AML-193 (cell line): ENCODE results near the gene UVRAG.
"Not testable (repeated sequence)": the region's sequence is repeated elsewhere in the genome, so short reads cannot be mapped to it uniquely, and the experiment has no call there.

Experiments
- DNase-seq, 2 experiments: peaks; one replicate each; lab custom pipeline; 2025; lab: John Stamatoyannopoulos, UW

The UVRAG gene

DNA sequence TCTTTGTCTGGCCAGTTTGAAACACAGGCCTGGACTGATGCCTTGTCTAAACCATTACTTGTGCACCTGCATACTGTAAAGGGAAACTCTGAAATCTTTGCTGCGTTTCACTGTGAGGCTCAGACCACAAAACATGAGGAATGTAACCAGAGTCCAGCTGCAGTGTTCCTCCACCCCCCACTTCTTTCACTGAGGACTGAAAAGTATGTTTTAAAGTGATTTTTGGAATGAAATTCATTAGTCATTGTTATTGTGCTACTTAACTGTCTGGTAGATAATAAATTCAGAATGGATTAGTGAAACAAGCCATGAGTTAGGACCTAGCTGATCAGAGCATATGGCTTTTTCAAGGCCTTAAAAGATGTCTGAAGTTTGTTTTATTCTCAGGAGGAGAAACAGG lies 210.1 kb downstream of the UVRAG start:
- no peak for DNase-seq

DNA sequence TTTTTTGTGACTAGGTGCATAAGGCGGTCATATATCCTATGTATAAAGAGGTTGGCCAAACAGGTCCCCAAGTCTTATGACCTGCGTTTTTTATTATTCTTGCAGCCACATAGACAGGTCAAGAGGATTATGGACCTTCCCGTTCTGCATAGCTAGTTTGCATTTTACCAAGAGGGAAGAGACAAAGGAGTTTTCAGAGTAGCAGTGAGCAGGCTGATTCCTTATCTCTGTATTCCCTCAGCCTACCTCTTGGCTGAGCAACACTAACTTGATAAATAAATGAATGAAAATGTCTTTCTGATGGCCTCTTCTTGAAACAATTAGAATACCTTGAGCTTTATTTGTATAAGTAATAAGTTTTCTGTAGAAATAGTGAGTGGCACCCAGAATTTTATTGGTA lies 210.8 kb downstream of the UVRAG start:
- DNase-seq: no peak

- no peak for DNase-seq
These were observed 211.3 kb downstream of the UVRAG start for GRCh38 chr11:76026281-76026680.

DNA sequence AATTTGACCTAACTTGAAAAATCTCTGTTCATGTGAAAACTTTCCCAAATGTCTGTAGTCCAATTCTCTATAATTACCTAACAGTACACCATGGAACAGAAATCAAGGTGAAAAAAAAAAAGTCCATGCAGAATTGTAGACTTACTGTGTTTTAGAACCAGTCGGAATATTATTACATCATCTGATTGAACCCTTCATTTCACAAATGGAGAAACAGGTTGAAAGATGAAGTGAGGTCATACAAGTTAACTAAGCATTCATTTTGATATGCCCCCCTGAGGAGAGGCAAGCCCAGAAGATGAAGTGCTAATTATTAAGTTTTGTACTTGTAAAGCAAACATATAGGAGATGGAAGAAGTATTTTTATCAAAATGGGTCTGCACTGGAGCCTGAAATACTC lies 211.9 kb downstream of the UVRAG start:
- no peak for DNase-seq

DNA sequence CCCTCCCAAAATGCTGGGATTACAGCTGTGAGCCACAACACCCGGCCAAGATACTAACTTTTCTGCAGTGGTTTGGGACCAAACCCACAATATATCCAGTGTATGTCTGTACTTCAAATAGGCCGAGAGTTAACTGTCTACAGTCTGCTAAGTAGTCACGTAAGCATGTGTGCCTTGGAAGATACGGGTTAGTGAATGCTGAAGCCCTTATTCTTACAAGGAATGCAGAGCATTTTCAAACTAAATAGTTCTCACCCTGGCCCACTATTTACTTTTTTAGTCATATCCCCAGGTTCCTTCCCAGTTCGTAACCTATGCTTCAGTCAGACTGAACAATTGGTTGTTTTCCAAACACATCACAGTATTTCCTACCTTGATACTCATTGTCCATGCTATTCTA lies 215.3 kb downstream of the UVRAG start:
- no peak for DNase-seq

DNA sequence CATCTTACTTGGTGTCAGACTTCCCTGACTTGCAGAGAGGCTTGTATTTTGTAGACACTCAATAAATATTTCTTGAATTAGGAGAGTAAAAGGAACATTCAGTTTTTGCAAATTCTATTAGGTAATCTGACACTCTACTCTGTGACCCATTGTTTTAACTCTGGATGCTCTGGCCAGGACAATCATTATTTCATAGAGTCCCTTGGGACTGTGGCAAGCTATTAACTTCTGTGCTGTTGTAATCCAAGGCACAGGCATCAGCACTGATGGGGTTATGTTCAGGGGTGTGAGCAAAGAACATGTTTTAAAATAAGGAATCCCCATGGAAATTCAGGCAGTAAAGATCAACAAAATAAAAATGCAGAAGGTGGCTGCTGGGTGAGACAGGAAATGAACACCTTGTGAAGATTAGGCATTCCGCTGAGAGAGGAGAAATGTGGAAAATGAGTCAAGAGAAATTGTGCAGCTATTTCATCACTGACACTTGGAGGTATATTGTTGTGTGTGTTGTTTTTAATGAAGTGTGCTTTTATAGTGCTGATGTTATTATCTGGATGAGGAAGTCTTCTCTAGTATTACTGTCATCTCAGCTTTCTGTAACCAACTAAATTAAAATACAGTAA lies 216.1 kb downstream of the UVRAG start:
- no peak for DNase-seq

DNA sequence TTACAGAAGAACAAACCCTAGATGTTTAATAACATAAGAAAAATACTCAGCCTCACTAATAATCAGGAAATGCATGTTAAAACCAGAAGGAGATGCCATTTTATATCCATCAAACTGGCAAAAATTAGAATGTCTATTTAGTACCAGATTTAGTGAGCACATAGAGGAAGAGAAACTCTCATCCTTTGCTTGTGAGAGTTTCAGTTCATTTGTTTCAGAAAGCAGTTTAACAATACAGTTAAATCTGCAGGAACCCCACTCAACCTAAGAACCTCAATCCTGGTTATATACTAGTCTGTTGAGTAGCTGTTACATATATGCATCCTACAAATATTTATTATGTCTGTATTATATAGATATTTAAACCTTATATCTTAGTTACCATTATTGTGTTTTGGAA lies 218.7 kb downstream of the UVRAG start:
- DNase-seq: no peak

- no peak for DNase-seq
These were observed 220.0 kb downstream of the UVRAG start for GRCh38 chr11:76035020-76035419.

GRCh38 chr11:76038608-76039007 lies 223.6 kb downstream of the UVRAG start:
- no peak for DNase-seq

DNA sequence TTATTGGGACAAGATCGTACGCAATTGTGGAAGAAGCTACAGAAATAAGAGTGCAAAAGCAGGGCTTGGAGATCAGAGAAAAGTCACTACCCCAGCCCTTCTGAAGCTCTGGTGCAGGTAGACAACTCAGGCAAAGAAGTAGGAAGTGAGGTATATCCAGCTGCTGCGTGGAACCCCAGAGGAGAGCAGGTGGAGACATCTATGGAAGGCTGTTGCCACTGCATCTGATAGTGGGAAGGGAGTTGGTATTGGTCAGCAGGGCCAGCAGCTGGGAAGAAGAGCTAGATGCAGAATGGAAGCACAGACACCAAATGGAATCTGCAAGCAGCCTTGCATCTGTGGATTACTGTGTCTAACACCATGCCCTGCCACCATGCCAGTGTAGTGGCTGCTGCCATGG lies 226.2 kb downstream of the UVRAG start:
- no peak for DNase-seq

DNA sequence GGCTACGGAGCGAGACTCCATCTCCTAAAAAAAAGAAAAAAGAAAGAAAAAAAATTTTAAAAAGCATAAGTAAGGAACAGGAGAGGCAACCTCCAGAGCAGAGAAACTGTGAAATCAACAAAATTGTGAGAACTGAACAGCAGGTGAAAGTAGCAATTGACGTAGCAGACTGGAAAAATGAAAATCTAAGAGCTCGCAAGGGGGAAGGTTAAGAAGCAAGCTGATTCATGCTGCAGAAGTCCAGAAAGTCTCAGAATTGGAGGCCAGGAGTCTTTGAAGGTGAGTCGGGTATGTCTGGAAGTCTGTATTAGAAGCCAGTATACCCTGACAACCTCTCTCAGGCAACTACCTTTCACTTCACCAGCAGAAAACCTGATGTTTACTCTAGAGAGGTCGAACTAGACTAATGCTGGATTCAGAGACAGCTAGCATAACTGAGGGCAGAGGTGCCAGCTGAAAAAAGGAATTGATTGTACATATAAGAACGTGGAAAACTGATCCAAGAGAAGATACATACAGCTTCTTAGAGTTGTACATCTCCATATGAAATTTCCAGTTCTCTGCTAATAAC lies 229.8 kb downstream of the UVRAG start:
- no peak for DNase-seq

GRCh38 chr11:76047231-76047630 lies 232.2 kb downstream of the UVRAG start:
- DNase-seq: no peak

DNA sequence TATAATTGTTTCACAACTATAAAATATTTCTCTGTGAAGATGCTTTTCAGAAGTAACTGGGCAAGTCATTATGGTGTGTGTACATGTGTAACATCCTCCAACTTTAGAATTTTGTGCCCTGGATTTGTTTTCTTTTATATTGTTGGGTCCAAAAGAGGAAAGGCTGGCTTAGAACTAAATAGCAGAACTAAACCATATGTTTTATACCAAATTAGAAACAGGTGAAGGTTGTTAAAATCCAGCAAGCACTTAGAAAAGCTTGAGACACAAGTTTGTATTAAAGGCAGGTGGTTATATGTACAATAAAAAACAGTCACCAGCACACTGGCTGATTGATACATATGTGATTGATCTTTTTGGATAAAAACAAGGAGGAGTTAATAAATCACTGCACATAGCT lies 232.8 kb downstream of the UVRAG start:
- no peak for DNase-seq

- DNase-seq: no peak
These were observed 233.8 kb downstream of the UVRAG start for GRCh38 chr11:76048763-76049162.

DNA sequence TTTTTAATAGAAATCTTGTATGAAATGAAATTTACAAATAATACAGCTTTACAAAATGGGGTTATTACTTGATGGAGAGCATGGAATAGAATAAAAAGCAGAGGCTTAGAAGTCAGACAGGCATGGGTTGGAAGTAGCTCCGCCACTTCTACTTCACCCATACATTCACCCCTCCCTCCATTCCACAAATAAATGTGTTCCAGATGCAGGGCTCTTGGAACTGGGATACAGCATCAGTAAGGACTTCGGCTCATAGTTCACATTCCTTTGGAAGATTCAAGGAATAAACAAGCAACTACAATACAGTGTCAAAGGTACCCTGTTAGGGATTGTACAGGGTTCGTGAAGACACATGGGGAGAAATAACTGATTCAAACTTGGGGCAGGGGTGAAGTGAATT lies 234.5 kb downstream of the UVRAG start:
- no peak for DNase-seq

DNA sequence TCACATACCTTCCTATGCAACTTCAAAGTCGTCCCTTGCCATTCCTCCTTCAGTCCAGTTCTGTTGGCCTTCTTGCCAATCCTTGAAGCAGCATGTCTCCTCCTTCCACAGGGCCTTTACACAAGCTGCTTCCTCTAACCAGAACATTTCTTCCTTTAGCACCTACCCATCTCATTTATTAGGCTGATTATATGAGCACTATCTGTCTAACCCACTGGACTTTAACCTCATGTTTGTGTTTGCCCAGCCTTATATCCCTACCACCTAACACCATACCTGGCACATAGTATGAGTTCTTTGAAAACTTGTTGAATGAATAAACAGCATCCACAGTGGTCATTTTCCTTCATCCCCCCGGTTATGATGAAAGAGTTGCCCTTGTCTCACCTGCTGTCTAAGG lies 236.9 kb downstream of the UVRAG start:
- no peak for DNase-seq

DNA sequence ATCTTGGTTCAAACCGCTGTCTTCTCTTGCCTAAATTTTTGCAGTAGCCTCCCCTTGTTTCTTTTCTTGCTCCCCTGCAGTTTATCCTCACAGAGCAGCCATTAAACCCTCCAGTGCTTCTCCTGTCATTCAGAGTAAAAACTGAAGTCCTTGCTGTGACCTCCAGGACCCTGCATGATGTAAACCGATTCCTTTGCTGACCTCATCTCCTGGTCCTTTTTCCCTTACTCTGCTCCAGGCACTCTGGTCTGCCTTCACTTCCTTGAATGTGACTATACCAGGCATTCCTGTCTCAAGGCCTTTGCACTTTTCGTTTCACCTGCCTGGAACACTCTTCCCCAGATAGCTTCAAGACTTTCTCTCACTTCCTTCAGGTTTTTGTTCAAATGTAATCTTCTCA lies 239.3 kb downstream of the UVRAG start:
- DNase-seq: no peak

DNA sequence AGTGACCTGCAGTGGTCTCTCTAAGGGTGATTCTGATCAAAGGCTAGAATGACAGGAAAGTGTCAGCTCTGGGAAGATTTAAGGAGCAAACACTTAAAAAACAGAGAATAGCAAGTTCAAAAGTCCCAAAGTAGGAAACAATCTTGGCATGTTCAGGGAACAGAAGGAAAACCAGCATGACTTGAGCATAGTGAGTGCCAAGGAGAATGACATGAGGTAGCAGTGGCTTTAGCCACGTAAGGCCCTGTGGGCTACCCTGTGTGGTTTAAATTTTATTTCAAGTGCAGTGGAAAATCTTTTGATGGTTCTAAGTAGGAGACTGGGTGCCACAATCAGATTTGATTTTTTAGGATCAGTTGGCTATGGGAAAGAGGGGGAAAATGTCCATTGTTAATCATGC lies 241.9 kb downstream of the UVRAG start:
- no peak for DNase-seq

GRCh38 chr11:76060475-76061036 lies 245.5 kb downstream of the UVRAG start:
- not testable (repeated sequence) for DNase-seq

DNA sequence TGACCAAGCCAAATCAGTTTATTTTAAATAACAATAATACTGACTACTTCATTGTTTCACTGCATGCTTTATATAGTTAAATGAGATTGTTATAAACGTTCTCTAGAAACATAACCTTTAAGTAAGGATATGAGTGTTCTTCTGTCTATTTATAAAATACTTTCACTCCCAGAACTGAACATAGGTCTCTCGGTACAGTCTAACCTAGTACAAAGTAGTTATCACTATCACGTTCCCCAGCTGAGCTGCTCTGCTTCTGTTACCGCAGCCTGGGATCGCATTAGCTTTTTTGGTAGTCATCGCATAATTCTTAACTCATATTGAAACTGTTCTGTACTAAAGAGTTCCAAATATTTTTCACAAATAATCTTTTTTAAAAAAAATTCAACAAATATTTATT lies 247.7 kb downstream of the UVRAG start:
- DNase-seq: no peak

- DNase-seq: no peak
These were observed 249.2 kb downstream of the UVRAG start for GRCh38 chr11:76064192-76064591.

- no peak for DNase-seq
These were observed 252.1 kb downstream of the UVRAG start for GRCh38 chr11:76067099-76067498.

GRCh38 chr11:76069001-76069400 lies 254.0 kb downstream of the UVRAG start:
- no peak for DNase-seq

DNA sequence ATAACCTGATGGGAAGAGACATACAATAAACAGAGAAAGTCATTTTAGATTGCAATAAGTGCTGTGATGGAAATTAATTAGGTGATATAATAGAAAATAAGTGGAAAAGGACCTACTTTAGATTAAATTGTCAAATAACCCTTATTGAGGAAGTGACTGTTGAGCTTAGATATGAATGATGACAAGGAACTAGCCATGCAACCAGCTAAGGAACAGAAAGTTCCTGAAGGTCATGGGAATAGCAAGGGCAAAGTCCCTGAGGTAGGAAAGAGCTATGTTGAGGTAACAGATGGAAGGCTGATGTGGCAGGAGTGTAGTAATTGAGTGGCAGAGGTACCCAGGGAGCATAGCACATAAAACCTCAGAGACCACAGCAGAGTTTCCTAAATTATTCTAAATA lies 256.1 kb downstream of the UVRAG start:
- DNase-seq: no peak
